Glutamatergic neuron (in vitro differentiated cells): ENCODE data around the gene TMCC1. TPM values are rescaled to one million over a fixed set of nuclear protein-coding genes. Genes with fewer than 3 reads are reported as not detected.

Experiments used
- DNase-seq: peaks from one replicate; pipeline ENCODE4 v3.0.0; 2022
- H3K27ac Mint-ChIP-seq: one replicate; pipeline ENCODE4 v1.8.0; 2020; ENCODE audit warnings: mild to moderate bottlenecking, mixed read lengths, inconsistent platforms; ENCODE audit not compliant: unreplicated experiment
- H3K27me3 Mint-ChIP-seq: one replicate; pipeline ENCODE4 v1.8.0; 2020; ENCODE audit warnings: mild to moderate bottlenecking, moderate library complexity, mixed read lengths, inconsistent platforms; ENCODE audit not compliant: unreplicated experiment
- H3K36me3 Mint-ChIP-seq: one replicate; pipeline ENCODE4 v1.8.0; 2020; ENCODE audit warnings: mild to moderate bottlenecking, mixed read lengths, inconsistent platforms; ENCODE audit not compliant: unreplicated experiment
- H3K4me1 Mint-ChIP-seq: one replicate; pipeline ENCODE4 v1.8.0; 2020; ENCODE audit warnings: mild to moderate bottlenecking, low read depth, mixed read lengths, inconsistent platforms; ENCODE audit not compliant: unreplicated experiment
- H3K4me3 Mint-ChIP-seq: one replicate; pipeline ENCODE4 v1.8.0; 2020; ENCODE audit warnings: mild to moderate bottlenecking, mixed read lengths, inconsistent platforms; ENCODE audit not compliant: unreplicated experiment
- H3K9me3 Mint-ChIP-seq: one replicate; pipeline ENCODE4 v1.8.0; 2020; ENCODE audit warnings: mild to moderate bottlenecking, moderate library complexity, mixed read lengths, inconsistent platforms; ENCODE audit not compliant: unreplicated experiment
- total RNA-seq: library from RNA; stranded (reverse); fragmentation: NEBNext Ultra II Directional; extraction: Animal tissue kit (Norgen Biotek cat#: 25700); gene quantifications from one replicate; pipeline ENCODE4 v1.2.1, GENCODE V29; 2021; ENCODE audit not compliant: unreplicated experiment
- TF ChIP-seq, protein P1 (sequence below): fragments of 200-600 bp; sonication (generic); IDR thresholded peaks from one replicate; pipeline ENCODE4 v1.5.0; 2021; ENCODE audit not compliant: partially characterized antibody, unreplicated experiment

TMCC1 gene
- total RNA-seq, 1 donor from 2014 or later = 42.2 TPM

GRCh38 chr3:129689036-129689435 is 204.5 kb downstream of the TMCC1 start:
- H3K9me3 Mint-ChIP-seq = peaks cover 1% of the 10 kb centered on the region
- DNase-seq = no peak
- TF ChIP-seq, protein P1, sequence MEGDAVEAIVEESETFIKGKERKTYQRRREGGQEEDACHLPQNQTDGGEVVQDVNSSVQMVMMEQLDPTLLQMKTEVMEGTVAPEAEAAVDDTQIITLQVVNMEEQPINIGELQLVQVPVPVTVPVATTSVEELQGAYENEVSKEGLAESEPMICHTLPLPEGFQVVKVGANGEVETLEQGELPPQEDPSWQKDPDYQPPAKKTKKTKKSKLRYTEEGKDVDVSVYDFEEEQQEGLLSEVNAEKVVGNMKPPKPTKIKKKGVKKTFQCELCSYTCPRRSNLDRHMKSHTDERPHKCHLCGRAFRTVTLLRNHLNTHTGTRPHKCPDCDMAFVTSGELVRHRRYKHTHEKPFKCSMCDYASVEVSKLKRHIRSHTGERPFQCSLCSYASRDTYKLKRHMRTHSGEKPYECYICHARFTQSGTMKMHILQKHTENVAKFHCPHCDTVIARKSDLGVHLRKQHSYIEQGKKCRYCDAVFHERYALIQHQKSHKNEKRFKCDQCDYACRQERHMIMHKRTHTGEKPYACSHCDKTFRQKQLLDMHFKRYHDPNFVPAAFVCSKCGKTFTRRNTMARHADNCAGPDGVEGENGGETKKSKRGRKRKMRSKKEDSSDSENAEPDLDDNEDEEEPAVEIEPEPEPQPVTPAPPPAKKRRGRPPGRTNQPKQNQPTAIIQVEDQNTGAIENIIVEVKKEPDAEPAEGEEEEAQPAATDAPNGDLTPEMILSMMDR = no peak
- peaks cover 2% of the 10 kb centered on the region for H3K27me3 Mint-ChIP-seq
- H3K4me1 Mint-ChIP-seq = peaks cover 29% of the 10 kb centered on the region
- peak overlapping the region; percentile 70 for H3K27ac Mint-ChIP-seq
- no peaks in the 10 kb centered on the region for H3K36me3 Mint-ChIP-seq
- no peak overlapping the region for H3K4me3 Mint-ChIP-seq

DNA sequence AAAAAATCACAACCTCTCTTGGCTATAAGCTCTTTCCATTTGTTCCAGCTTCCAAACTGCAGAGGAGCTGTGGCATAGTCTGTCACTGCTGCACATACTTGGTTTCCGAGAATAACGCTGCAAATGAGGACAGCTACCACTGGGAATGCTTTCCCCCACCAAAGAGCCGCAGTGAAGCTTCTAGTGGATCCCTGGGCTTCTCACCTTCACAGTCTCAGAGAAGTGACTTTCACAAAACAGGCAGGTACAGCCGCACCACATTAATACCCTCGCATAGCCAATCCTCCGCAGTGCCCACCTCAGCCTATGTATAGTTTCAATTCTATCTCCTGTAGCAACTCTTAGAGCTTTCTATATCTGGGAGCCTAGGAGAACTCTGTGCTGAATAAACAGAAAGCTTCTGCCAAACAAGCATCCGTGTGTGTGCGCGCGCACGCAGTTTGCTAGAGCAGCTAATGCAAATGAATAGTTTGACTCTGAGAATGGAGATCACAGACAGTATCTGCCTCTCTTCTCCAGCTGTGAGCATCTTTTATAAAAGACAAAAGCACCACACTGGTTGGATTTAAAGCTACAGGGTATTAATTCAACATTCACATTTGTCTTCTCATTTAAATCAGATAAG is 205.1 kb downstream of the TMCC1 start:
- peaks cover 2% of the 10 kb centered on the region for H3K27me3 Mint-ChIP-seq
- H3K4me1 Mint-ChIP-seq = peaks cover 29% of the 10 kb centered on the region
- H3K4me3 Mint-ChIP-seq = peak overlapping the region; percentile 72
- no peaks in the 10 kb centered on the region for H3K36me3 Mint-ChIP-seq
- peaks cover 1% of the 10 kb centered on the region for H3K9me3 Mint-ChIP-seq
- DNase-seq = peak; percentile 72
- peak overlapping the region; percentile 45 for H3K27ac Mint-ChIP-seq
- TF ChIP-seq, protein P1 = no peak

DNA sequence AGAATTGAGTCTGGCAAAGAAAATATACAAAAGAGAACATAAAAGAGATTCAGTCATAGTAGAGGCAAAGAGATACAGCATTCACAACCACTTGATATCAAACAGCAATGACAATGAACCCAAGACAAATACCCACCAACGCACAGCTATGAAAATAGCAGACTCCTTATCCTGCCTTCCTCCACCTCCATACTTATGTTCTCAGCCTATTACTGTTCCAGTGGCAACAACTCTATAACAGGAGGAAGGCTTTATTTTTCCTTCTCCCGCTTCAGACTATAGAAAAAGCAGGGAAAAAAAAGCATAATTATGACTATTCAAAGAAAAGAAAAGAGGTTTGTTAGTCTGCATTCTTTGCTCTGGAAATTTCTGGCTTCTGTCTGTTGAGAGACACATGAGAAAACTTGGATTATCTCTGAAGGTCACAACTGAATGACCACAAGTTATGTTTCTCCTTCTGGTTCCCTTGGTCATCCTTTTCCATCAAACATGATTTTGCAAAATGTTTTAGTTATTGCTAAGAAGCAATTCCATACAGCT is 205.9 kb downstream of the TMCC1 start:
- Mint-ChIP-seq H3K4me3 (no peak overlapping the region), H3K27ac (no peak overlapping the region), H3K9me3 (peaks cover 1% of the 10 kb centered on the region), H3K36me3 (no peaks in the 10 kb centered on the region), H3K27me3 (peaks cover 2% of the 10 kb centered on the region), H3K4me1 (peaks cover 29% of the 10 kb centered on the region)
- TF ChIP-seq, protein P1 = no peak
- DNase-seq = no peak

DNA sequence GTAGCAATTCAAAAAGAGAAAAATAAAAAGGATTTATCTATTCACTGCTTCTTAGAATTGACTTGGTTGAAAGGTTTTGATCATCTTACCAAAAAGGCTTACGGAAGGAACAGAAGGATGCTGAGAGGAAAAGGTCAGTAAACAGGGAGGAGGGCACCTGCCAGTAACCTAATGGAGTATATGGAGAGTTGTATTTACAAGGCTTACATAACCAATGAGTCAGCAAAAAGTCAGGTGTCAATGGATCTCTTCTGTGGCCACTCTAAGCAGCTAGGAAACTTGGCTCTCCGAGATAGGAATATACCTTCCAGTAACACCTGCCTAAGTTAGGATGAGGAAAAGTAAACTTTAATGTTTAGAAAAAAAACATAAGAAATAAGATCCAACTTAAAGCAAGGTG is 206.6 kb downstream of the TMCC1 start:
- TF ChIP-seq, protein P1 = no peak
- Mint-ChIP-seq H3K4me3 (no peak overlapping the region), H3K27ac (no peak overlapping the region), H3K36me3 (no peaks in the 10 kb centered on the region), H3K27me3 (peaks cover 2% of the 10 kb centered on the region), H3K9me3 (peaks cover 1% of the 10 kb centered on the region), H3K4me1 (peaks cover 29% of the 10 kb centered on the region)
- no peak for DNase-seq

DNA sequence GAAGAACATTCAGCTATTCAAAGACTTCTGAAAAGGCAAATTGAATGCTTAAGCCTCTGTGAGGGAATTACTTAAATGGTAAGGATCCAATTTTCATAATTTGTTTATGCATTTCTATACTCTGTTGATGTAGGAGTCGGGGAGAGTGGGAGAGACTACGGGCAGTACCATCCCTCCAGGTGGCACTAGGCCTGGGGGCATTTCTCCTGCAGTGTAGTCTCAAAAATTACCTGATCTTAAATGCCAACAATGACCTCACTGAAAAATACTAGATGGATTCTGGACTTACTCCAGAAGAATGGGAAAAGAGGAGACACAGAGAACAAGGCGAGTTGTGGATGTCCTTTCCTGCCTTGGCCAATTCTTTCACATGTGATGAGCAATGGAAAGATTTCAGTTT is 209.2 kb downstream of the TMCC1 start:
- TF ChIP-seq, protein P1 = no peak
- no peaks in the 10 kb centered on the region for H3K27me3 Mint-ChIP-seq
- H3K4me1 Mint-ChIP-seq = peaks cover 17% of the 10 kb centered on the region
- no peak for DNase-seq
- no peaks in the 10 kb centered on the region for H3K36me3 Mint-ChIP-seq
- no peak overlapping the region for H3K27ac Mint-ChIP-seq
- H3K9me3 Mint-ChIP-seq = peaks cover 1% of the 10 kb centered on the region
- H3K4me3 Mint-ChIP-seq = no peak overlapping the region
